Mammary epithelial cell (primary cell): ENCODE data around the gene ZNF563.

Experiments
- EZH2 ChIP-seq: IDR thresholded peaks from 2 replicates; pipeline ENCODE4 v1.6.1; 2012; ENCODE audit warnings: low read length, inconsistent platforms, borderline replicate concordance
- TF ChIP-seq, protein P1 (sequence below), 2 donors: IDR thresholded peaks in 1 of 2; conservative IDR thresholded peaks in 1 of 2; 2 replicates each; pipeline ENCODE4 v1.5.1; 2011 to 2012; ENCODE audit warnings: inconsistent platforms in 2 of 2, low read length in 2 of 2, mild to moderate bottlenecking in 2 of 2, control low read depth in 1 of 2, low read depth in 1 of 2; ENCODE audit not compliant: insufficient read depth in 1 of 2; ENCODE audit errors: extremely low read depth in 1 of 2

DNA sequence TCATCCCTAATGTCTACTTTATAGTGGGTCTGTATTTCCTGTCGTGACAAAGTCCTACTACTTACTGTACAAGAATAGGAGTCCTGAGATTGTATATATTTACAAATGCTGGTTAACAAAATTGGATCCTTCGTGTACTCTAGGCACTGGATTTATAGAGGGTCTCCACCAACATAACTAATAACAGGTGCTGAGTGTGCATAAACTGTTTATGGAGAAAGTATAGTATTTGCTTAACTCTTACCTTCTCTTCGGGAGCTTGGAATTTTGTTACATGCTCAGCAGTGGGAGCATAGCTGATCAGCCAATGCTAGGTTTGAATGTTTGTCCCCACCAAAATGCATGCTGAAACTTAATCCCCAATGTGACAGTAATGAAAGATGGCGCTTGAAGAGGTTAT, 19.9 kb upstream of the ZNF563 start:
- TF ChIP-seq, protein P1, sequence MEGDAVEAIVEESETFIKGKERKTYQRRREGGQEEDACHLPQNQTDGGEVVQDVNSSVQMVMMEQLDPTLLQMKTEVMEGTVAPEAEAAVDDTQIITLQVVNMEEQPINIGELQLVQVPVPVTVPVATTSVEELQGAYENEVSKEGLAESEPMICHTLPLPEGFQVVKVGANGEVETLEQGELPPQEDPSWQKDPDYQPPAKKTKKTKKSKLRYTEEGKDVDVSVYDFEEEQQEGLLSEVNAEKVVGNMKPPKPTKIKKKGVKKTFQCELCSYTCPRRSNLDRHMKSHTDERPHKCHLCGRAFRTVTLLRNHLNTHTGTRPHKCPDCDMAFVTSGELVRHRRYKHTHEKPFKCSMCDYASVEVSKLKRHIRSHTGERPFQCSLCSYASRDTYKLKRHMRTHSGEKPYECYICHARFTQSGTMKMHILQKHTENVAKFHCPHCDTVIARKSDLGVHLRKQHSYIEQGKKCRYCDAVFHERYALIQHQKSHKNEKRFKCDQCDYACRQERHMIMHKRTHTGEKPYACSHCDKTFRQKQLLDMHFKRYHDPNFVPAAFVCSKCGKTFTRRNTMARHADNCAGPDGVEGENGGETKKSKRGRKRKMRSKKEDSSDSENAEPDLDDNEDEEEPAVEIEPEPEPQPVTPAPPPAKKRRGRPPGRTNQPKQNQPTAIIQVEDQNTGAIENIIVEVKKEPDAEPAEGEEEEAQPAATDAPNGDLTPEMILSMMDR (conservative IDR thresholded peaks at IDR 0.05 in 1 of 2, IDR thresholded peaks at IDR 0.05 in 1 of 2; ENCODE audit: extremely low read depth in 1 of 2, insufficient read depth in 1 of 2, low read depth in 1 of 2, low read length in 2 of 2) = no peak
- no peak for TF ChIP-seq EZH2
